Fibroblast of mammary gland (primary cell): ENCODE results near the gene IGFBP4.

Experiments used
- DNase-seq: peaks from one replicate; pipeline ENCODE4 v3.0.0-alpha.2; 2010; ENCODE audit warnings: low read depth
- H3K4me3 ChIP-seq: 2 replicates; pipeline ENCODE4 v1.5.1; 2011; ENCODE audit warnings: low read depth, mild to moderate bottlenecking, low read length, moderate library complexity; ENCODE audit not compliant: control insufficient read depth
- TF ChIP-seq, protein P1 (sequence below): conservative IDR thresholded peaks from 2 replicates; pipeline ENCODE4 v1.5.1; 2011; ENCODE audit warnings: low read depth, low read length, inconsistent platforms; ENCODE audit not compliant: control insufficient read depth, insufficient read depth

The IGFBP4 gene

DNA sequence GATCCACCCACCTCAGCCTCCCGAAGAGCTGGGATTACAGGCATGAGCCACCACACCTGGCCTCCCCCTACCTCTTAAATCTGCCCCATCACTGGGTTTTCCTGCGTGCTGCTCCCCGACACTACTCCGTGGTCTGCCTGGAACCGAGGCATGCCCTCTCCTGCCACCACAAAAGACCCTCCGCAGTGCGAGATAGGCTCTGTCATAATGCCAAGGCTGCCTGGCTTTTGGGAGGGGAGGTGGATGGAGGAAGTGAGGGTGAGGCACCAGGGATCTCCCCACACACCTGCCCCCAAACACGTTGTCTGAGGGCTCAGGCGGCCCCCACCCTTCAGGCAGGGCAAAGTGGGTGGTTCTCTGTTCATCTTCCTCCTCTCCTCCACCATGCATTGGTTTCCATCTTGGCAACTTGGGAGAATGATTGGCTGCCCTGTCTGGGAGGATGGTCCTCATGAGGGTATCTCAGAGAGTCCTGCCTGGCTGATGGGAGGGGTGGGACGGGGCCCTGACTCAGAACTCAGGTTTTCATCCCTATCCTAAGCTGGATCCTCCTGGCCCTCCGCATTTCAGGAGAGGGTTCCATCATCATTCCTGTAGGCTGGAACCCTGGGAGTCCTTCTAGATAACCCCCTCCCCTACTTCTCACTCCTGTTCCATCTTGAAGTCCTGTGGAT, 23.2 kb downstream of the IGFBP4 start:
- DNase-seq = no peak
- no peak overlapping the region for H3K4me3 ChIP-seq
- TF ChIP-seq, protein P1, sequence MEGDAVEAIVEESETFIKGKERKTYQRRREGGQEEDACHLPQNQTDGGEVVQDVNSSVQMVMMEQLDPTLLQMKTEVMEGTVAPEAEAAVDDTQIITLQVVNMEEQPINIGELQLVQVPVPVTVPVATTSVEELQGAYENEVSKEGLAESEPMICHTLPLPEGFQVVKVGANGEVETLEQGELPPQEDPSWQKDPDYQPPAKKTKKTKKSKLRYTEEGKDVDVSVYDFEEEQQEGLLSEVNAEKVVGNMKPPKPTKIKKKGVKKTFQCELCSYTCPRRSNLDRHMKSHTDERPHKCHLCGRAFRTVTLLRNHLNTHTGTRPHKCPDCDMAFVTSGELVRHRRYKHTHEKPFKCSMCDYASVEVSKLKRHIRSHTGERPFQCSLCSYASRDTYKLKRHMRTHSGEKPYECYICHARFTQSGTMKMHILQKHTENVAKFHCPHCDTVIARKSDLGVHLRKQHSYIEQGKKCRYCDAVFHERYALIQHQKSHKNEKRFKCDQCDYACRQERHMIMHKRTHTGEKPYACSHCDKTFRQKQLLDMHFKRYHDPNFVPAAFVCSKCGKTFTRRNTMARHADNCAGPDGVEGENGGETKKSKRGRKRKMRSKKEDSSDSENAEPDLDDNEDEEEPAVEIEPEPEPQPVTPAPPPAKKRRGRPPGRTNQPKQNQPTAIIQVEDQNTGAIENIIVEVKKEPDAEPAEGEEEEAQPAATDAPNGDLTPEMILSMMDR = no peak

DNA sequence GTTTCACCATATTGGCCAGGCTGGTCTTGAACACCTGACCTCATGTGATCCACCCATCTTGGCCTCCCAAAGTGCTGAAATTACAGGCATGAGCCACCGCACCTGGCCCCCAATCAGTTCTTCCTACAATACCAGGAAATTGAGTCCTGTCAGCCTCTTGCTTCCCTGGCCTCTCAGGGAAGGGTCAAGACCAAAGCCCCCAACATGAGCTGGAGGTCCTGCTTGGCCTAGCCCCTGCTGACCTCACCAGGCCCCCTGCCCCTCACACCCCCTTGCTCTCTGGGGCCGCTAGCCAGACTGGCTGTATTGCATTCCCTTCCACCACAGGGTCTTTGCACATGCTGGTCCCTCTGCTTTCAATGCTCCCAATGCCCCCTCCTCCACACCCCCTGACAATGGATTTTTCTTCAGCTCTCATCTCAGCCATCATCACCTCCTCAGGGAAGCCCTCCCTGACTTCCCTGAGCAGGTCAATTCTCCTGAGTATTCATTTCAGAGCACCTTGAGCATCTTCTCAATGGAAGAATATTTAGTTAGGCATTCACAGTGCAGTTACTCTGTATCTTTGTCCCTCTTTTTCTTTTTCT, 24.1 kb downstream of the IGFBP4 start:
- TF ChIP-seq, protein P1 = no peak
- no peak for DNase-seq

DNA sequence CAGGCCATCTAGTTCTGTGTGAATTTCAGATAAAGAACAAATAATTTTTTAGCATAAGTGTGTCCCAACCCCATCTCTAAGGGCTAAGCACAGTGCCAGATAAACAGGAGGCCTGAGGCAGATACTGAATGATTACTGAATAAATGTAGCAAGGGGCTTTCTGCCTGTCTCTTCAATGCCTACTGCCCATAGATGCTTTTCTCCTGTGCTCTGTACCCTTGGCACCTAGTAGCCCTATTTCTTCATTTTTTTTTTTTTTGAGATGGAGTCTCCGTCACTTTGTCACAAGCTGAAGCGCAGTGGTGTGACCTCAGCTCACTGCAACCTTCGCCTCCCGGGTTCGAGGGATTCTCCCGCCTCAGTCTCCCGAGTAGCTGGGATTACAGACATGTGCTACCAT, 25.3 kb downstream of the IGFBP4 start:
- H3K4me3 ChIP-seq = no peak overlapping the region
- TF ChIP-seq, protein P1 = no peak
- no peak for DNase-seq

More for the DNA sequence above, 24.1 kb downstream of the IGFBP4 start:
- no peak overlapping the region for H3K4me3 ChIP-seq

DNA sequence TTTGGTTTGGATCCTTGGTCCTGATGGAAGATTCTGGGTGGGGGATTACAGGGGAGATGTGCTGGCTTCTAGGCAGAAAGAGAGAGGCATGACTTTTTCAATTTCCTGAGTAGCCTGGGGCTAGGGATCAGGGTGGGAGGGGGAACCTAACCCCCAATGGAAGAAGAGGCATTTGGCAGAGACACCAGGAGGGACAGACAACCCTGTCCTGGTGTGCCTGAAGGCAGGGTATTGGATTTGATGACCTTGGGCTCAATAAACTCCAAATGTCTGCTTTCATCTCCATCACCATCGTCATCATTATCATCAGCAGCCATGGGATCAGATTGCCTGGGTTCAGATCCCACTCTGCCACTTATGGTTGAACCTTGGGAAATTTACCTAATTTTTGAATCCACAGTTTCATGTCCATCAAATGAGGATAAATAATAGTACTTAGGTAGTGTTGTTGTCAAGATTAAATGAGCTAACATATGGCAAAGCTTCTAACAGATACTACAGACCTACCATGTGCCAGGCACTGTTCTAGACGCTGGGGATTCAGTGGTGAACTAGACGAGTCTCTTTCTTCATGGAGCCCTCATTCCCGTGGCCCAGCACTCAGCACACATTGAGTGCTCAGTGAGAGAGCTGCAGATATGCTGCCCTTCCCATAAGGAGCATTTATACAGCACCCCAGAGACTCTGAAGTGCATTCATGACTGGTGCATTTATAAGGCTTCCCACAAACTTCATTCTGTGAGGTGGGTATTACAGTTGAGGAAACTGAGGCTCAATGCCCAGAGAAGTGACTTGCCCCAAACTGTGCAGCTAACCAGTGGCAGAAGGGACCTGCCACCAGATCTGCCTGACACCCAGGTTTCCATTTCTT, 26.8 kb downstream of the IGFBP4 start:
- DNase-seq = no peak
- no peak overlapping the region for H3K4me3 ChIP-seq
- TF ChIP-seq, protein P1 = no peak

DNA sequence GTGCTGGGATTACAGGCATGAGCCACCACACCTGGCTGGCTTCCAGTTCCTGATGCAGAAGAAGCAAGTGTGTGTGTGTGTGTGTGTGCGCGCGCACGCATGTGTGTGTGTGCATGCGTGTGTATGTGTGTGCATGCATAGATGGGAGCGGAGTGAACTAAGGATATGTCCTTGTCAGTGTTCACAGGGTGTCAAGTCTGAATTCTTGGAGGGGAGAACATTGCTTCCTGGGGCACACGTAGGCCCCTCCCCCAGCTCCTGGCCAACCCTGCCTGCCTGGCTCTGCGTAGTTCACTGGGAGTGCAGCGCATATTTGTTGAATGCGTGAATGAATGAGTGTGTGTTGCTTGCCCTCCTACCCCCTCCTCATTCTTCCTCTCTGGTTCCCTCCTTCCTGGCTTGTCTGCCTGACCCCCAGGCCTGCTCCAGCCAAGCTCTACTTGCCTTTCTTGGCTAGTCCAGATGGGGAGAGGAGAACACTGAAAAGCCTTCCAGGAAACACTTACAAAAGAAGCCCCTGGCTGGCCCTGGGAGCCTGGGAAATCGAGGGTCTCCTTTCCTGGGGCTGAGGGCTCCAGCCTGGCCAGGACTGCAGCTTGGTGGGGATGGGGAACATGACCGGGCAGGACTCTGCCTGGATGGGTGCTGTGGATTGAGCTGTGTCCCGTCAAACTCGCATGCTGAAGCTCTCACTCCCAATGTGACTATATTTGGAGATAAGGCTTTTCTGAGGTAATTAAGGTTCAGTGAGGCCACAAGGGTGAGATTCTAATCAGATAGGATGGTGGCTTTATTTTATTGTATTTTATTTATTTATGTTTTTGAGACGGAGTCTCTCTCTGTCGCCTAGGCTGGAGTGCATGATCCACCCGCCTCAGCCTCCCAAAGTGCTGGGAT, 27.9 kb downstream of the IGFBP4 start:
- TF ChIP-seq, protein P1 = no peak
- peak; percentile 91 for DNase-seq
- H3K4me3 ChIP-seq = no peak overlapping the region

DNA sequence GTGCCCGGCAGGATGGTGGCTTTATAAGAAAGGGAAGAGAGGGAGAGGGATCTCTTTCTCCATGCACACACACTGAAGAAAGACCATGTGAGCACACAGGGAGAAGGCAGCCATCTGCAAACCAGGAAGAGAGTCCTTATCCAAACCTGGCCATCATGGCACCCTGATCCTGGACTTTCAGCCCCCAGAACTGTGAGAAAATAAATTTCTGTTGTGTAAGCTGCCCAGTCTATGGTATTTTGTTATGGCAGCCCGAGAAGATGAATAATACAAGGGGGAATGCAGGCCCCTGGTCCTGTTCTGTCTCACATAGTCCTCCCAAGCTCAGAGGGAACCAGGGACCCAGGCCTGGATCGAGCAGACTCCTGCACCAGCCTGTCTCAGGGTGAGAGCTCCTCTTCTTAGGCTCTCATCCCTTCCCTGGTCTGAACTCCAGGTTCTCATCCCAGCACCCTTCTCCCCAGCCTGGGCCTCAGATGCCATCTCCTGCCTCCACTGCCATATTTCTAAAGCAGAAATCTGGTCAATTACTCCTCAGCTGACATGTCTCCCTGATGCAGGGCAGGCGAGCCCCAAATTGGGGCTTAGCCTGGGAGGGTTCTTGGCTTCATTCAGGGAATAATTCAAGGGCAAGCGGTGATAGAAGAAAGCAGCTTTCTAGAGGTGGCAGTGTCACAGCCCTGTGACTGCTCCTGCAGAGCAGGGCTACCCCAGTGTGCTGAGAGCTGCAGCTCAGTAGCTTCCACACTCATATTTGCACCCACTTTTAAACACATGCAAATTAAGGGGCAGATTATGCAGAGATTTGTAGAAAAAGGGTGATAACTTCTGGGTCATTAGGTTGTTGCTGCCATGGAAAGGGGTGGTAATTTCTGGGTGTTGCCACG, 28.8 kb downstream of the IGFBP4 start:
- no peak overlapping the region for H3K4me3 ChIP-seq
- TF ChIP-seq, protein P1 = no peak
- no peak for DNase-seq
